Ovary (tissue), 3 donors: ENCODE data around the gene XXYLT1.

Experiments
- CTCF ChIP-seq, 3 donors: fragments of 450-650 bp in 2 of 3; fragments of 200-600 bp in 1 of 3; IDR thresholded peaks; one replicate each; pipeline versions ENCODE4 v1.5.1 to v1.8.0; 2016 to 2022; ENCODE audit warnings: antibody characterized with exemption in 3 of 3, mild to moderate bottlenecking in 1 of 3
- EP300 ChIP-seq: sonication (generic); formaldehyde crosslinking; IDR thresholded peaks from one replicate; pipeline ENCODE4 v1.6.1; 2017; ENCODE audit warnings: antibody characterized with exemption
- POLR2A ChIP-seq: fragments of 450-650 bp; IDR thresholded peaks from one replicate; pipeline ENCODE4 v1.6.1; 2017; ENCODE audit warnings: antibody characterized with exemption, mild to moderate bottlenecking, moderate library complexity
- donor health status: DM: no; HTN: no; CAD: no.

GRCh38 chr3:195162033-195162669 lies 108.8 kb downstream of the XXYLT1 start:
- TF ChIP-seq CTCF (IDR thresholded peaks at IDR 0.05) (no peak), POLR2A (no peak), EP300 (no peak)
